Mucosa of descending colon (tissue), 3 donors: ENCODE results near the gene RNF19B. TPM values are rescaled to one million over a fixed set of nuclear protein-coding genes. Genes with fewer than 3 reads are reported as not detected.

ENCODE experiments used
- ATAC-seq: fragments of 200-7000 bp; cut with Tn5 transposase; one replicate; pipeline ENCODE4 v1.9.1; 2020; ENCODE audit warnings: mild to moderate bottlenecking, moderate library complexity
- DNase-seq, 3 donors: peaks; one replicate each; pipeline ENCODE4 v3.0.0-alpha.2; 2020
- H3K36me3 ChIP-seq: fragments of 200-600 bp; one replicate; pipeline ENCODE4 v1.8.0; 2021; ENCODE audit warnings: low read depth, mild to moderate bottlenecking
- H3K4me1 ChIP-seq: fragments of 200-600 bp; one replicate; pipeline ENCODE4 v1.8.0; 2021; ENCODE audit warnings: low read depth, mild to moderate bottlenecking
- H3K4me3 ChIP-seq: fragments of 200-600 bp; one replicate; pipeline ENCODE4 v1.8.0; 2021; ENCODE audit warnings: mild to moderate bottlenecking
- H3K9me3 ChIP-seq: fragments of 200-600 bp; one replicate; pipeline ENCODE4 v1.8.0; 2021; ENCODE audit warnings: mild to moderate bottlenecking
- CTCF ChIP-seq: fragments of 200-600 bp; IDR thresholded peaks from one replicate; pipeline ENCODE4 v1.8.0; 2022; ENCODE audit warnings: antibody characterized with exemption, mild to moderate bottlenecking
- intact Hi-C, 2 donors: fragments of 100-400 bp; cut with DNase I in 1 of 2; cut with micrococcal nuclease in 1 of 2; formaldehyde crosslinking; loops; one replicate each; pipeline versions ENCODE4 v1.11.0 to v1.11.1; 2022; cut with DNase I, micrococcal nuclease
- total RNA-seq, 3 donors: library from RNA; stranded (reverse); fragmentation: NEBNext Ultra II Directional in 2 of 3; extraction: Animal tissue kit (Norgen Biotek cat#: 25700) in 2 of 3; gene quantifications; one replicate each; pipeline versions ENCODE4 v1.2.1 to v1.2.4, GENCODE V29; 2021 to 2023
- donor health status: DM: no; HTN: no; CAD: no; lungs with moderate emphysema.
- donor health status: DM: no; HTN: no; CAD: no.
- donor health status: DM: no; HTN: yes; CAD: no.

RNF19B gene
- total RNA-seq, 3 donors from 2014 or later, result 51.5 to 74.9 (median 68.0) TPM

DNA sequence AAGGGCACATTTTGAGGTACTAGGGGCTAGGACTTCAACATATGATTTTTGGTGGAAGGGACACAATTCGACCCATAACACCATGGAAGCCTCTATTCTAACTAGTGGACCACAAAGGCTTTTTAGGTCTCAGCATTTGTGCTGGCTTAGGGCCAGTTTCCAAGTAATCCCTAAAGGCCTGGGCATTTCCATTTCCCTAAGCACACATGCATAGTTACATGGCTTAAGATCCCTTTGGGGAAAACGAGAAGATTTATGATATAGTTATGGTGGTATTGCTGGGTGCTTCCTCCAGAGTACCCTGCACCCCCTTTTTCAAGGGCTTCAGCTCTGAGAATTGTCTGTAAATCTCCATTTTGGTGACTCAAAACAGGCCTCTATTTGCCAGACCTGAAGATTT is 35.2 kb downstream of the RNF19B start:
- intact Hi-C loops, result no loop called here
- TF ChIP-seq CTCF, result no peak
- Histone ChIP-seq H3K4me3 (no peak overlapping the region), H3K4me1 (peaks cover 22% of the 10 kb centered on the region), H3K9me3 (no peaks in the 10 kb centered on the region), H3K36me3 (no peaks in the 10 kb centered on the region)
- no peak for DNase-seq
- no peak for ATAC-seq

DNA sequence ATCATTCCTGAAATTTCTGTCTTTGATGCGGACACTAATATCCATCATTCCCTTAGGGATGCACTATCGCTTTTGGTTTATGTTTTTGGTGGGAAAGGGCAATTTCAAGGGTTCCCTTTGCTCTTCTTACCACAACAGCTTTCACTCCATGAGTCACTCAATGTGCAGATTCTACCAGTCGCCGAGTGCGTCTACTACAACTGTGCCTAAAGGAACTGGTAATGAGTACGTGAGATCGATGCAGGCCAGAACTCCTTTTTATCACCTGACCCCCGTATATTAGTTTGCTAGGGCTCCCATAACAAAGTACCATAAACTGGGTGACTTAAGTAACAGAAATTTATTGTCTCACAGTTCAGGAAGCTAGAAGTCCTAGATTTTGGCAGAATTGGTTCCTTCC is 35.9 kb downstream of the RNF19B start:
- TF ChIP-seq CTCF, result no peak
- intact Hi-C loops, result no loop called here
- H3K4me3 ChIP-seq, result no peak overlapping the region
- H3K4me1 ChIP-seq, result peaks cover 16% of the 10 kb centered on the region
- no peak for DNase-seq
- no peaks in the 10 kb centered on the region for H3K9me3 ChIP-seq
- no peaks in the 10 kb centered on the region for H3K36me3 ChIP-seq
- ATAC-seq, result no peak

DNA sequence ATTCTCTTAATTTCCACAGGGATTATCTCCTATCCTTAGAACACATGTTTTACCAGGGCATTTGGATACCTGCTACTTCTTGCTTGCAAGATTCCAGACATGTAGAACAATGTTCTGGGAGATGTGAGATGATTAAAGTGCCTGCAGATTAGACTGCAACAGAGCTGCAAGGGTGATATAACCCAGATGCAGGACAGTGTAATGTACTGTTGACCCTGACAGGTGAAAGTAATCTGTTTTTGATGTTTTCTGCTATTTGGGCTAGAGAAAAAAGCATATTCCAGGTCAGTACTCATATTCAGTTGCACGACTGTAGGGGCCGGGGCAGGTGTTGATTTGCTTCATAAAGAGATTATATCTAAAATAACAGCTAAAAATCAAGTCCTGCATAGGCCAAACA is 36.3 kb downstream of the RNF19B start:
- H3K36me3 ChIP-seq, result no peaks in the 10 kb centered on the region
- TF ChIP-seq CTCF, result no peak
- peaks cover 14% of the 10 kb centered on the region for H3K4me1 ChIP-seq
- intact Hi-C loops, result no loop called here
- ATAC-seq, result no peak
- H3K4me3 ChIP-seq, result no peak overlapping the region
- DNase-seq, result no peak
- no peaks in the 10 kb centered on the region for H3K9me3 ChIP-seq

DNA sequence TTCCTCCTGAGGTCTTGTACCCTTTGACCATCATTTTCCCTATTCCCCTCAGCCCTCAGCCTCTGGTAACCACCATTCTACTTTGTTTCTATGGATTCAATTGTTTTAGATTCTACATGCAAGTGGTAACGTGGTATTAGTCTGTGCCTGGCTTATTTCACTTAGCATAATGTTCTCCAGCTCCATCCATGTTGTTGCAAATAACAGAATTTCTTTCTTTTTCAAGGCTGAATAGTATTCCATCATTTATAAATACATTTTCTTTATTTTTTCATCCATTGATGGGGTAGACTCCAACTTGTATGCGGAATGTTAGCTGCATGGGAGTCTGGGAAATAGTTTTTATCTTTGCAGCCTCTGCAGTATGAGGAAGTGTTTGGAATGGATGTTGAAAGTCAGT is 37.2 kb downstream of the RNF19B start:
- ATAC-seq, result no peak
- peaks cover 14% of the 10 kb centered on the region for H3K4me1 ChIP-seq
- no peak for DNase-seq
- TF ChIP-seq CTCF, result no peak
- no peaks in the 10 kb centered on the region for H3K9me3 ChIP-seq
- no peak overlapping the region for H3K4me3 ChIP-seq
- intact Hi-C loops, result no loop called here
- no peaks in the 10 kb centered on the region for H3K36me3 ChIP-seq

DNA sequence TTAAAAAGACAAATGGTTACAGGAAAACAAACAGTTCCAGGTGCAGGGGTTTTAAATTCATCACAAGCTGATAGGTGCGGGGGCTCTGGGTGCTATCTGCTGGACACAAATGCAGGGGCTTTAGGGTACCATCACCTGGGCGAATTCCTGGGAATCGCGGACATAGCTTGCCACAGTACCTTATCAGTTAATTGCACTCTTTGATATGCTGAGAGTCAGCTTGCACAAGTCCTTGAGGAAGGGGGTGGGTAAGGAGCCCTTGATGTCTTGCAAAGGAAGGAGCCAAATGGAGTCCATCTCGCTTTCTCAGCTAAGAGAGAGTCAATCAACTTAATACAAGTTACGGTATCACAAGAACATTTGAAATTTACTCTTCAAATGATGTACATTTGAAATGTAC is 38.0 kb downstream of the RNF19B start:
- TF ChIP-seq CTCF, result no peak
- H3K36me3 ChIP-seq, result no peaks in the 10 kb centered on the region

More for the DNA sequence above, 38.0 kb downstream of the RNF19B start:
- DNase-seq, result no peak
- intact Hi-C loops, result no loop called here
- ATAC-seq, result no peak
- Histone ChIP-seq H3K9me3 (no peaks in the 10 kb centered on the region), H3K4me1 (peaks cover 14% of the 10 kb centered on the region), H3K4me3 (no peak overlapping the region)
